ENCODE data around the gene PRLH.
A peak's percentile ranks its signal among the peaks of the same experiment; 100 is the strongest.

PRLH gene

DNA sequence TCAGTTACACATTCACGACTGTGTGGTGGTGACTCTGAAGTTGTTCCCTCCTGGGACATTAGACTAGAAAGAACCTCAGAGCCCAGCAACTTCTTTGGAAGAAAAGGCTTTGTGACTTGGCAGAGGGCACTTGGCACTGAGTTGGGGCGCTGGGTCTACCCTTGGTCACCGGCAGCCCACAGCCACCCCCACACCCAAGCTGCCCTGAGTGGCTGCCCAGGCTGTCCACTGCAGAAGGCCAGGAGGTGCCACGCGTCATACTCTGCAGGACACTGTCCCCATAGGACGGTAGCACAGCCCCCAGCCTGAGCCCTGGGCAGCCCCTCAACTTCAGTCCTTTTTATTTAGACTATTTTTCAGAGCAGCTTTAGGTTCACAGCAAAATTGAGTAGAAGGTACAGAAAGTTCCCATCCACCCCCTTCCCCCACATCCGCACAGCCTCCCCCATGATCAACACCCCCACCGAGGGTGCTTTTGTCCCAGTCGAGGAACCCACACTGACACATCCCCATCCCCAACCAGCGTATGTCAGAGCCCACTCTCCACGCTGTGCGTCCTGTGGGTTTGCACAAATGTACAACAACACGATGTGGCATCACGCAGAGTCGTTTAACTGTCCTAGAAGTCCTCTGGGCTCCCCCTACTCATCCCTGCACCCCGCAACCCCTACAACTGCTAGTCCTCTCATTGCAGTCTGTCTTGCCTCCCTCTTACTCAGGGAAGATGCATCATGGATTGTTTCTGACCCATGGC, 1.1 kb downstream of the PRLH start:
- DNase-seq = no peak

DNA sequence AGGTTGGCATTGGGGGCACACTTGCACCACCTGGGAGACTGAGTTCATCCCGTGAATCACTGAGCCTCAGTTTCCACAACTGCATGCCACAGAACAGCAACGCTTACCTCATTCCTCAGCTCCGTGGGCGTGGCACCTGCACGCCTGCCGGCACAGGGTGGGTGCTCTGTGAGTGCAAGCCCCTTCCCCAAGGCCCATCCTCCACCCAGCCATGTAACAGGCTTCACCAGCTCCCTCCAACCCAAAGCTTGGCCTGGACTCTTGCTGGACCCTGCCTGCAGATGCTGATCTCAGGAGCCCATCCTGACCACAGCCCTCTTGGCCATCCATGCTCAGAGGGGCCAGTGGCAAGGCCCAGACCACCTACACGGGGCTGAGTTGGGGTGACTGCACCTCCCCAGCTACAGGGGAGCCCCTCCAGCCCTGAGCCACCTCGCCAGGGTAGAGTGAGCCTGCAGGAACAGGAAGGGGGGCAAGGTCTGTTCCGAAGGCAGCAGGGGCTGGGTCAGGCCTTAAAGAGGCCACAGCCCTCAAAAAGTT, 1.8 kb downstream of the PRLH start:
- no peak for DNase-seq

DNA sequence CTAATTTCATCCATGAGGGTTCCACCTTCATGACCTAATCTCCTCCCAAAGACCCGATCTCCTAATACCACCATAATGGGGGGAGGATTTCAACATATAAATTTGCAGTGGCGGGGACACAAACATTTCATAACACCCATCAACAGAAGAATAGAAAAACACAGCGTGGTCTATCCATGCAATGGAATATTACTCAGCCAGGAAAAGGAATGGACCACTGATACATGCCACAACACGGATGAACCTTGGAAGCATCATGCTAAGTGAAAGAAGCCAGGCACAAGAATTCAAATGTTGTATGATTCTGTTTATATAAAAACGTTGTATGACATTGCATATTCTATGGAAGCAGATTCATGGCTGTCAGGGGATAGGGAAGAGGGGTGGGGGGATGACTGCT, 2.7 kb downstream of the PRLH start:
- no peak for DNase-seq

DNA sequence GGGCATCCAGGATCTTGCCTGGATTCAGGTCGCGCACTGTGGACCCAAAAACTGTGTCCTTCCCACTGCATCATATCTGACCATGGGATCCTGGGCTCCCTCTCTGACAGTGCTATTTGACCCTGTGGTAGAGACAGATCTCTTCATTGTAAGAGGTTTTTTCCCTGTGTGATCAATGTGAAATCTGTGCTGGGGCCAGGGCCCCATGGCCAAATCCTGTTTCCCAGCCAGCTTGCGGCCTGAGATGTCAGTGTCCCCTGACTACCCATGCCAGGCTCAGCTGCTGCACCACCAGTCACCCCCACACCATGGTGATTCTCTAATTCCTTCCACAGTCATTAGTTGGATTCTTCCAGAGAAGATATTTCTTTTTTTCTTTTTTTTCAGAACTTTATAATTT, 3.5 kb downstream of the PRLH start:
- no peak for DNase-seq

DNA sequence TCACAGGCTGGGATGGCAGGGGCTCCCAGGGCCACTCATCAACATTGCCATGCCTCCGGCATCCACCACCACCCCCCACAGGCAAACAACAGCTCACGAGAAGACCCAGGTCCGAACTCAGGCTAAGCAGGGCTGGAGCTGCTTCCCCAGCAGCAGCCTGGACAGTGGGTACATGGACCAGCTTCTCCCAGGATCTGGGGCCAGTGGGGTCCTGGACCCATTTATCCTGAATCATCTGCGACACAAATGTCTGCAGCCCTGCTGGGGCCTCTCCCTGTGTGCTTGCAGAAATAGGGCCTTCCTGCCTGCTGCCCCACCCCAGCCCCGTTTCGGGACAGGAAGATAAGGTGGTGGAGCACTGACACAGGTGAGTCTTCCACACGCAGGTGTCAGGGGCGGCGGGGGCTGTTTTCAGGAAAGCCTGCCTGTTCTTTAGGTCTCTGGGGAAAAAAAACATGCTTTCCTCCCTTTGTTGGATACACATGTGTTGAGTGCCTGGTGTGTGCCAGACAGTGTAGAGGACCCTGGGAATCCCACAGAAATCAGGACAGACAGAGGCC, 4.5 kb downstream of the PRLH start:
- DNase-seq = no peak

DNA sequence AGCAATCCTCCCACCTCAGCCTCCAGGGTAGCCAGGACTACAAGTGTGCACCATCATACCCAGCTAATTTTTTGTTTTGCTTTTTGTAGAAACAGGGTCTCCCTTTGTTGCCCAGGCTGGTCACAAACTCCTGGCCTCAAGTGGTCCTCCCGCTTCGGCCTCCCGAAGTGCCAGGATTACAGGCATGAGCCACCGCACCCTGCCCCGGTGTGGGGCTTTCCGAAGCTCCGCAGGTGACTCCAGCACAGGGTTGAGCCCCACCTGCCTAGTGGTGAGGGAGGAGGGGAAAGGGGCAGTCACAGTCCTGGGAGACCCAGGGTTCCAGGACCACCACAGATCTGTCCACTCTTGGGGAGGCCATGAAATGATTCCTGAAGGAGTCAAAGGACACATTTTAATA, 5.2 kb downstream of the PRLH start:
- DNase-seq = no peak

DNA sequence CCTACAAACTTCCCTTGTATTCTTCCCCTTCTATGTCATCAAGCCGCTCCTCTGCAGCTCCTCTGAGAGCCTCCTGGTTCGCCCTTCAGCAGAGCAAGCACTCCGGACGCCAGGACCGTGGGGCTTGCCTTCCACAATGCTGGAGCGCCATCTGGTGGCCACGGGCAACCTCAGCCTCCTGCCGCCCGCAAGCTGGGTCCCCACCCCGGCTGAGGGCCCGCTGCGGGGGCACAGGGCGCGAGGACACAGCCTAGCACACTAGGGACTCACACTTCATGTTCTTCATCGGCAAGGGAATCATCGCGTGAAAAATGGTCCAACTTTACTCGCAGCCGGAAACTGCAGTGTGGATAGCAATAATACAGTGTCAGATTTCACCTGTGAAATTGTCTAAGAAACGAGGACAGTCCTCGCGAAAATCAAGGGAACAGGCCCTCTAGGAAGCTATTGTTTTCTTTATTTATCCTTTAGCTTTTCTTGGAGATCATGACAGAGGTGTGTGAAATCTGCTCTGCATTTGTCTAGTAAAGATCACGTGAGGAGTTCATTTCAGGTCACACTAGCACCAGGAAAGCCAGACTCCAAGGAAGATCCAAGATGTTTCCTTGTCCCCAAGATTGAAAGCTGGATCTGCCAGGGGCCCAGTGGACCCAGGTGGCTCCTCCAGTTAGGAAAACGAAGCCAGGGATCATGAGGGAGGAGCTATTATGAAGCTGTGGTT, 5.8 kb downstream of the PRLH start:
- DNase-seq = peak; percentile 60 to 82 (median 73)

DNA sequence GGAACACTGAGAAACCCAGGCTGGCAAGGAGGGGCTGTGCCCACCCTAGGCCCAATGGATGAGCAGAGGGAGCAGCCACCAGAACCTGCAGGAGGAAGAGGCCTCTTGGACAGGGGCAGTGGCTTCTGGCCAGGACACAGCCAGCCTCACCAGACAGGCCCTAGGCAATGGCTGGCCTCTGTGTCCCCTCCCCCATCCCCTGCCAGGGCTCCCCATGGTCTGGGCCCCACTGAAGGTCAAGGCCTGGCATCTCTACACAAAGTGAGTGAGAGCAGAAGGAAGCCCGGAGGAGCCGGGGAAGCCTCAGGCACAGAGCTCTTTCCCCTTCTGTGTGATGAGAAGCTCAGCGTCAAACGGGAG, 6.3 kb downstream of the PRLH start:
- no peak for DNase-seq

DNA sequence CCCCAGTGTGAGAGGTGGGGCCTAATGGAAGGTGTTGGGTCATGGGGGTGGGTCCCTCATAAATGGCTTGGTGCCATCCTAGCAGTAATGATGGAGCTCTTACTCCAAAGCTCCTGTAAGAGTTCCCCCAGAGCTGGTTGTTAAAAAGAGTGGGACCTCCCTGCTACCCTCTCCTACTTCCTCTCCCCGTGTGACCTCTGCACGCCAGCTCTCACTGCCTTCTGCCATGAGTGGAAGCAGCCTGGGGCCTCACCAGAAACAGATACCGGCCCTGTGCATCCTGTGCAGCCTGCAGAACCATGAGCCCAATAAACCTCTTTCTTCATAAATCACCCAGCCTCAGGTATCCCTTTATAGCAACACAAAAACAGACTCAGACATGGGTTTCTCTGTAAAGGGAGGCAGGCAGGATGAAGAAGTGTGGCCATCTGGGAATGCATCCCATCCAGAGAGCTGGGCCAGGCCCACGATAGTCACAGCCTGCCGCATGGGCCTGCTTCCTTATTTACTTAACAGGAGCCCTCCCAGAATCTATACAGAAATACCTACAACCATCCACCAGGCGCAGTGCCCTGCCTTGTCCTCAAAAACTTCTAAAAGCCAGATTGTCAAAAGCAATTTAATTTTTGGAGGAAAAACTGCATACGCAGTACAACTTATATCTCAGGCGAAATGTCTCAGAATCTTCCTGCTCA, 7.5 kb downstream of the PRLH start:
- no peak for DNase-seq

DNA sequence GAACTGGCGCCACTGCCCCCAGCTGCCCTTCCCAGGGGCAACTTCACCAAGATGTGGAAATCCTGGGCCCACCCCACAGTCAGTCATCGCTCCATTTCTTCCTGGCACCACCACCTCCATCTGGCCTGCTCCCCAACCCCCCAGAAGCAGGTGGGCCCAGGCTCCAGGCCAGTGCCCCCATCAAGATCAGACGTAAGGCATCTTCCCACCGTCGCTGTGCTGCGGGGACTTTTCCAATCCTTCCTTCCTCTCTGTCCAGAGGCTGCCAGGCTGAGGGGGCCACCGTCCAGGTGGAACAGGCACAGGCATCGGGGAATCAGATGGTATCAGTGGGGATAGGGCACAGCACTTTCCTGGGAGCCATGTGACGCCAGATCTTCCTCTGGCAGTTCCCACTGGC, 8.1 kb downstream of the PRLH start:
- no peak for DNase-seq

DNA sequence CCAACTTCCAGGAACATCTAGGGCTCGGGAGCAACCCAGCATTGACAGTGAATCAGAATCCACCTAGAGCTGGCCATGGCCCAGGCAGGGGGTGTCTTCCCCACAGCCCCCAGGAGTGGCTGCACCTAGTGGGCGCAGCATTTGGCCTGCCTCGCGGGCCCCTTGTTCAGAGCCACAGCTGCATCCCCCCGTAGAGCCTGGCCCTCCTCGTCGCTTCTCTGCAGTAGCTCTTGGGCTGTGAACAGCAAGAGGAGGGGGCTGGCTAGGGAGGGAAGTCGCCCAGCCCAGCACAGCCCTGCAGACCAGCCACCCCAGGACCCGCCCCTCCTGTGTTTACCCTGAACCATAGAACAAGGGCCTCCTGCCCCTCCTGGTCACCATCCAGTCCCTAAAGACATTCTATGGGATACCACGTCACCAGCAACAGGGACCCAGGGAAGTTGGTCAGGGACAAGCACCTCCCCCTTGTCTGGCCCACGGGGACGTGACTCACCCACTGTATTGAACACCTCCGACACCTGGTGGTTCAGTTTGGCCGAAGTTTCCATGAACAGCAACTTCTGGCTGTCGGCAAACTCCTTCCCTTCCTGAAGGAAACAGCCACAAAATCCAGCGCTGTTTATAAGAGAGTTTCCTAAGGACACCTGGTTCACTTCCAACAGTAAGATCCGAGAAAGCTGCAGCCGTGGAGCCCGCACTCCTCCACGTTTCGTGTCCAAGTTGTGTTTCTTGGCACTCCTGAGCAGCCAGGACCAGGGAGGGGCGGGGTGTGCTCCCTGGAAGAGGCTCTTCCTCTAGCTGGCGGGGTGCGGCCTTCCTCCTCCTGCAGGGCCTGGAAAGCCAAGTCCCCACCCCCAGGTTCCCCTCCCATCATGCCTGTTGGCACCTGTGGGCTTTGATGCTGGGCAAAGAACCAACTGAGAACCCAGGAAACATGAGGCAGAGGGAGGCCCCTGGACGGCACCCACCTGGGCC, 8.8 kb downstream of the PRLH start:
- no peak for DNase-seq

DNA sequence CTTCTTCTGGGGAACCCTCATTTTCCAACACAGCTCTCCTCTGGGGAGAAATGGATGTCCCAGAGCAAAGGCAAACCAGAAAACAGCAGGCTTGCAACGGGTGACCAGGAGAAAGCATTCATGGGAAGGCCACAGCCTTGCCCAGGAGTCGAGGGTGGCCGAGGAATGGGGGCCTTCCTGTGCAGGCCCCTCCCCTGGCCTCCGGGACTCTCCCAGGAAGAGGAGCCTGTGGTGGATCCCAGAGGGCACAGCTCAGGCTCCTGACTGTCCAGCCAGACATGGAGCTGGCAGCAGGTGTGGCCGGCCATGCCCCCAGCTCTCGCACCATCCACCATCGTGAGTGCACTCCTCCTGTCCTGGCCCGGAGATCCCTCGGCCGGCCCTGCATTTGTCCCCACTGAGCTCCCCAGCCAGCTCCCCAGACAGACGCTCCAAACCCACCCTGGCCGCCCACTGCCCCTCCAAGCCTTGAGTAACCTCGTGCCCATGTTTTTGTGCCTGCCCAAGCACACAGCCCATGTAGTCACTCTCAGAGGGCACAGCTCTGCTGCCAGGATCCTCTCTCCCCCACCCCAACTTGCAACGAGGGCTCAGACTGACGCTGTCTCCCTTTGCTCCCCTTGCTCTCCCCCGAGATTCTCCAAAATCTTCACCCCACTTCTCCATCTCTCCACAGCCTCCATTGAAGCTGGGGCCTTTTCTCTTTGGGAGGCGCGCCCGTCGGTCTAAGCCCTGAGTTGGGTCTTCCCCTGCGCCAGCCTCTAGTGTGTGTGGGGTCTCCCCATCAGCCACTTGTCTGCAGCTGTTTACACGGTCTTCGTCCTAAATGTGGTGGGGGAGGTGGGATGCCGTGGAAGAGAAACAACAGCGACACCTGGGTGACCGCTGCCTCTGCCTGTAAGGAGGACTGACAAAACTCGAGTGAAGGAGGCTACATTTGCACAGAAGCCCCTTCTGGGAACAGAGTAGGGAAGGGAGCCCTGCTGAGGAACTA, 9.8 kb downstream of the PRLH start:
- DNase-seq = no peak

DNA sequence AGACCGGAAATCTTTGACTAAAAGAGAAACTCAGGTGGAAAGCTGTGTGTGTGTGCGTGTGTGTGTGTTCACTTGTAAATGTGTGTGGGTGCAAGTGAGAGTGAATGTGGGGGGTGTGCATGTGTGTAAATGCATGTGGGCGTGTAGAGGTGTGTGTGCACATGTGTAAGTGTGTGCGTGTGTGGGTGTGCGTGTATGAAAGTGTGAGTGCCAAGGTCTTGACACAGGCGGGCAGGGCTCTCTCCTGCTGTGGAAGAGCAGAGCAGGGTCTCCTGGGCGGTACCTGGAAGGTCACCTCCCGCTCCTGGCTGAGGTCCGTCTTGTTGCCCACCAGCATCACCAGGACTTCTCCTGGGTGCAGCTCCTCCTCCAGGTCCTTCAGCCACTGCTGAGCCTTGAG, 10.6 kb downstream of the PRLH start:
- no peak for DNase-seq

DNA sequence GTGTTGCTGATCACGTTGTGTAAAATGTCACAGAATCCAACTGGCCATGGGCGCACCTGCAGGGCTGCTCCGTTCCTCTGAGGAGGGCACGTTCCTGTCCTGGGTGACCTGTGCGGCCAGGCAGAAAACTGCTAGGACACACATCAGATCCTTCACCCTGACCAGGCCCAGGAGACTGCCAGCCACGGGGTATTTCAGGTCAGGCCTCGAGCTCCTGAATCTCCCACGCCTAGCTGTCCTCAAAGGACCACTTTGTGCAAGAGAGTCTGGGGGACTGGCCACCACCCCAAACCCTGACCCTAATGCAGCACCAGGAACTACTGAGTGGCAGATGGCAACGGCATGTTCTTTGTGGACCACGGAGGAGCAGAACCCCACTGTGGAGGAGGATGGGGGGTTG, 11.1 kb downstream of the PRLH start:
- no peak for DNase-seq

DNA sequence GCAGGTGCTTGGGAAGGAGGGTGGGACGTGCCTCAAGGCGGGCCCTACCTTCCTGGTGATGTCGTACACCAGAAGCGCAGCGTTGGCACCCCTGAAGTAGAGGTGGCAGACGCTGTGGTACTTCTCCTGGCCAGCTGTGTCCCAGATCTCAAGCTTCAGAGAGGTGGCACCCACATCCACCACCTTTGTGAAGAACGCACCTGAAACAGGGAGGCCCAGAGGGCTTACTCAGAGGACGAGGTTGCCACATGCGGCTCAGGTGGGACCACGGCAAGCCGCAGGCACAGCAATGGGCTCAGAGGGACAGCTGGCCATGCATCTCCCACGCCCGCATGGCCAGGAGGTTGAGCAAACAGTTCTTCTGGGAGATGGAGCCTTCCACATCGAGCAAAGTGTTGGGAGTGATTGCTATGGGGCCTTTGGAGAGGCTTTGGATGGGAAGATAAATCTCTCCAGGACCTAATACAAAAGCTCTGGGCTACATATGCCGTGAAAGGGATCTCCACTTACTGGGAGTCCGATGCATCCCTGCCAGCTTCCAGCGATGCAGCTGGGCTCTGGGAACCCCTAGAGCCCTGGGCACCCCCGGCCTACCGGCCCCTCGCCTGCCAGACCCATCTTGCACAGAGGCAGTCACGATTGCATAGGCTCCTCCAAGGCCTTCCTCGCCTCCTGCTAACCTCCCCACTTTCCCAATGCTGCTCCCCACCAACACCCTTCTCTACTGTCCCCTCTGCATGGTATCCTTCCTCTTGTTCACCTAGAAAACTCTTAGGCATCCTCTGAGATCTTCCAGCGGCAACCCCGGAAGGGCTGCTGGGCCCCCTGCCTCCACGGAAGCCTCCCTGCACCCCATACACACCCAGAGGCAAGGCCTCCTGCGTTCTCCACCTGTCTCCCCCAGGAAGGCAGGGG, 11.8 kb downstream of the PRLH start:
- DNase-seq = no peak

DNA sequence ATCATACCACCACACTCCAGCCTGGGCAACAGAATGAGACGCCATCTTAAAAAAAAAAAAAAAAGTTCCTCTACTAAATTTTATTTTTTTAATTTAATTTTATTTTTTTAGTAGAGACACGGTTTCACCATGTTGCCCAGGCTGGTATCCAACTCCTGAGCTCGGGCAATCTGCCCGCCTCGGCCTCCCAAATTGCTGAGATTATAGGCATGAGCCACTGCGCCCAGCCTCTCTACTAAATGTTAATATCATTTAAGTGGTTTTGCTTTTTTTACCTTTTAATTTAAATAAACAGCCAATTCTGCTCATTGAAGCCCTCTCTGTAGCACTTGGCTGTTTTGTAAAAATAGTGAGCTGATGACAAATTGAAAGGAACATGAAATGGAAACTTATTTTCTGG, 15.0 kb downstream of the PRLH start:
- DNase-seq = no peak

DNA sequence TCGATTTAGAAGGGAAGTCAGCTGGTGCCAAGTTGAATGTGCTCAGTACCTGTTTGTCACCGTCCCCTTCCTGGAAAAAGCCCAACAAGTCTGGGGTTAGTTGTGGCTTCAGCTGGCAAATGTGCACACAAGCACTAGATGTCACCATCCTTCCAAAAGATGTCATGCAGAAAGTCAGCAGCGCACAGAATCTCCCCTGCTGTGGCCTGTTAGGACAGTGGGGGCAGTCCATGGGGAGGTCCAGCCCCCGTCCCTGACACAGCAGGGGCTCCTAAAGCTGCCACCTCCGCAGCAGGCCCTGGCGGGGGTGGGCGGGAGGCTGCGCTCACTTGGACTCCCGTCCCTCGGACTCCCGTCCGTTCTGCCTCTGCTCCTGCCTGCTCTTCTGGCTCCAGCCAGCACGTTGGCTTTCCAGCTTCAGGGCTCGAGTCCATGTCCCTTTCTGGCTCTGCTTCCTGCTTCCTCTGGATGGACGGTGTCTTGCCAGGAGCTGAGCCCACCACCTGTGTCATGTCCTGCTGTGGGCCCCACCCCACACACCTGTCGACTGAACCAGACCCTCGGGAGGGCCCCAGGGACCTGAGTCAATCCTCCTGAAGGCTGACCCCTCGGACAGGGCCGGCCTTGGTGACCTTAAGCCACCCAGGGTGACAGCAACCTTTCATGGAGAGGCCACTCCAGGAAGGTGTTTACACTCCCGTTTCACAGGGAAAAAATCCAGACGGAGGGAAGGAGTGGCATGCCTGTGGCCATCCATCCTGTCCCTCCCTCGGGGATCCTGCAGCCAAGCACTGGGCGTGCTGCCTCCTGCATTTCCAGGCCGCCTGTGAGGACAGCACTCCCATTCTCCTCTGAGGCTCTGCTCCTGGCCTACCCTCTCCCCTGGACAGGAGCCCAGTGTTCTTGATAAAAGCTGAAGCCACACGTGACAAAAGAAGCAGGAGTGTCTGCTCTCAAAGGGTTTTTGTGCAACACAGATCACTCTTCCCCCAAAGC, 15.7 kb downstream of the PRLH start:
- peak in 1 of 5 donors; percentile 74 for DNase-seq
